GM21423 (cell line): ENCODE measurements around the gene KLHDC8B.

ENCODE experiments used
- ATAC-seq: cut with Tn5 transposase; IDR thresholded peaks from one replicate; pipeline ENCODE4 v1.9.1; 2021; ENCODE audit warnings: mild to moderate bottlenecking, moderate library complexity; ENCODE audit not compliant: unreplicated experiment

The KLHDC8B gene

DNA sequence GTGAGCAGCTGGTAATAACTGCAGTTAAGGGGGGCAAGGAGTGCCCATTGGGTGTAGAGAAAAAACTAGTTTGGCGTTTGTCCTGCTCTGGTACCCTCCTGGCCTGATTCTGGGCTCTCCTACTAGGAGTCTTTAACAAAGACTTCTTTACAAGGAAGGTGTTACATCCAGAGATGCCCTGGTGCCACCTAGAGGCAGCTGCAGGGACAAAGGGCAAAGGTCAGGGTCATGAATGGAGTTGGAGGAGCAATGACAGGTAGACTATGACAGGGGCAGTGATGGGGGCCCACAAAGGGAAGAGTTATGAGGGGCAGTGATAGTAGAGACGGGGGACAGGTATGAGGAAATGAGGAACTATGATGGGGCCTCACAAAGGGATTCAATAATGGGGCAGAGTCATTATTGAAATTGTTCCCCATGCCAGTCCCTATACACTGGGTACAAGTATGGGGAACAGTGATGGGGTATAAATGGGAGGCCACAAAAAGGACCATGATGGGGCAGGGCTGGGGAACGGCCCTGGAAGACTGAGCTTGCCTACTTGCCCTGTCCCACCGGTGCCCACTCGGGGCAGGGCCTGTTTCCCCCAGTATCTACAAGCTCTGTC, 13.2 kb upstream of the KLHDC8B start:
- ATAC-seq, result no peak

DNA sequence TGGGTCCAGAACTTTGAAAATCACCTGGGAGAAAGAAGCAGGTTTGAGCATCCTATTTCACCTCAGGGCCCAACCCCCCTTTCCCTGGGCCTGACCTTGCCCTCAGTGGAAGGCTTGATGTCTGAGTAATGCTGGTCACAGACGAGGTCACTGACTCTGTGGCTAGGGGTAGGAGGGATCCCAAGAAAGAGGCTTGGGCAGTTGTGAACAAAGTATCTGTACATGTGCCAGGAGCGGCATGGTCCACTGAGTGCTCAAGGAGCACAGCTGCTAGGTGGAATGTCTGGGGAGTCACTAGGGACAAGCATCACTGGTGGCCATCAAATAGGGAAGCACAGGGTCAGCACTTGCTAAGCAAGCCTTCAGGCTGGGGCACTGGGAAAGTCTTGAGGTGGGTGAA, 12.6 kb upstream of the KLHDC8B start:
- no peak for ATAC-seq

DNA sequence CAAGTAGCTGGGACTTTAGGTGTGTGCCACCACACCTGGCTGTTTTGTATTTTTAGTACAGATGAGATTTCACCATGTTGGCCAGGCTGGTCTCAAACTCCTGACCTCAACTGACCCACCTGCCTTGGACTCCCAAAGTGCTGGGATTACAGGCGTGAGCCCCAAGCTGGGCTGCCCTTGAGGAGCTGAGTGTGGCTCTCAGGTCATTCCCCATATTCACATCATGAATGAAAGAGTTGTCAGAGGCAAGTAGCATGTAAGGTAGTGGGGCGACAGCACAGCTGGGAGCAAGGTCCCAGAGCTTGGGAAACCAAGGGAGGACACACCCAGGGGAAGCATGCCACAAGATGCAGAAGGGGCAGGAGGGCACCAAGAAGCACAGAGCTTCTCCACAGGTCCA, 10.2 kb upstream of the KLHDC8B start:
- ATAC-seq, result no peak

DNA sequence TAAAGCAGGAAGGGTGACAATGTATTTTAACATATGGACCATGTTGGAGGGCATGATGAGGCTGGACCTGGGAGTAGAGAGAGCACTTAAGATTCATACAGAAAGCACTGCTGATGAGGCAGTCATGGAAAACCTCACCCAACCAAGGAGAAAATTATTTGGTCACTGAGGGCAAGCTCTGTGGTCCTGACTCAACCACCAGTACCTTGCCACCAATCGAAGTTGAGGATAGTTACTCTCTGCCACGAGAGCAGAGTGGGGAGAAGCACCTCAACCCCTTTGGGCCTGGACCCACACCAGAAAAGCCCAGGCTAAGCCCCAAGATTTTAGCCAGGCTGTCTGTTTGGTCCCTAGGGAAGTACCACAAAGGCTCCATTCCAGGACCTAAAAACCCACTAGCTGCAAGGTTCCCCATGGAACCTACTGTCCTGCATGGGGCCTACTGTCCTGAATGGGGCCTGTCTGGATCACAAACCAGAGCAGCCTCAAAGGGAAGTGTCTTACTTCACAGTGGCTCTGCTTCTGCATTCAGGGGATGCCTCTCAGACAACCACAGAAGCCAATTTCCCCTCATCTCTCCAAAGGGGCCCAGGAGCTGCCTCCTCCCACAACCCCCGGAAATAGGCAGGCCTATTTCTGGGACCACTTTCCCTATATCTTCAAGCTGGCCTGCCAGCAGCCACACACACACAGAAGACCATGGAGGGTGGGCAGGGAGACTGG, 9.4 kb upstream of the KLHDC8B start:
- no peak for ATAC-seq

DNA sequence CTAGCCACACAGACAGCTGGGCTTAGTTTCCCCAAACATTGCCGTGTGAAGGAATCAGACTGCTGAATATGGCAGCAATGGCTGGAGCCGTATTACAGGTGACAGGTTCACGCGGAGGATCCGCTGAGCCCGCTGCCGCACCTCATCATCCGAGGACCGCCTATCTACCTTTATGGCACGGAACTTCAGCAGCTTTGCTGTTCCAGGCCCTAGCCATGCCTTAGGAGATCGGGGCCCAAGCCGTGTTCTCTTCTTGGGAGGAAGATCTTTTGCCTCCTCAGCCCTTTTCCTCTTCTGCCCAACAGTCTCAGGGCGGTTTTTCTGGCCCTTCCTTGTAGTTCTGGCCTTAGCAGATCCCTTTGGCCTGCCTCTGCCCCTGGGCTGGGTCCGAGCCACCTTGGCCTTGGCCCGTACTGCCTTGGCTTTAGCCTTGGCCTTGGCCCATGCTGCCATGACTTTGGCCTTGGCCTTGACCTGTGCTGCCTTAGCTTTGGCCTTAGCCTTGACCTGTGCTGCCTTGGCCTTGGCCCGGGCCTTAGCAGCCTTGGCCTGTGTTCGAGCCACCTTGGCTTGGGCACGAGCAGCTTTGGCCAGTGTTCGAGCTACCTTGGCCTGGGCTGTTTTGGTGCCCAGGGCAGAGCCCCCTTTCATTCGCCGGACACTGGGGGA, 8.5 kb upstream of the KLHDC8B start:
- no peak for ATAC-seq

DNA sequence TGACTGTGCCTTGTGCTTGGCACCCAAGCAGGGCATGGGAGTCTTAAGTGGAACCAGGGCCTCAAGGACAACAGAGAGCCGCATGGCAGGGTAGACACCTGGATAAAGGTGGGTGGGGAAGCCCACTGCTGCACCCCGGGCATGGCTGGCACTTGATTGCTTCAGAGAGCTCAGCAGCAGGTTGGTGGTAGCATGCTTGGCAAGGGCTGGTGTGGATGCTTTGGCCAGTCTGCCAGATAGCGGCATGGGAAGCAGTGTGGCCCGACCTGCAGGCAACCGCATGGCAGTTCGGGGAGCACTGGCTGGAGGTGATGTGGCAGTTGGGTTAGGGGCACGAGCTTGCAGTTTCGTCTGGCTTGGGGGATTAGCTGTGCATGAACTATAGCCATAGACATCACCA, 7.8 kb upstream of the KLHDC8B start:
- ATAC-seq, result no peak

DNA sequence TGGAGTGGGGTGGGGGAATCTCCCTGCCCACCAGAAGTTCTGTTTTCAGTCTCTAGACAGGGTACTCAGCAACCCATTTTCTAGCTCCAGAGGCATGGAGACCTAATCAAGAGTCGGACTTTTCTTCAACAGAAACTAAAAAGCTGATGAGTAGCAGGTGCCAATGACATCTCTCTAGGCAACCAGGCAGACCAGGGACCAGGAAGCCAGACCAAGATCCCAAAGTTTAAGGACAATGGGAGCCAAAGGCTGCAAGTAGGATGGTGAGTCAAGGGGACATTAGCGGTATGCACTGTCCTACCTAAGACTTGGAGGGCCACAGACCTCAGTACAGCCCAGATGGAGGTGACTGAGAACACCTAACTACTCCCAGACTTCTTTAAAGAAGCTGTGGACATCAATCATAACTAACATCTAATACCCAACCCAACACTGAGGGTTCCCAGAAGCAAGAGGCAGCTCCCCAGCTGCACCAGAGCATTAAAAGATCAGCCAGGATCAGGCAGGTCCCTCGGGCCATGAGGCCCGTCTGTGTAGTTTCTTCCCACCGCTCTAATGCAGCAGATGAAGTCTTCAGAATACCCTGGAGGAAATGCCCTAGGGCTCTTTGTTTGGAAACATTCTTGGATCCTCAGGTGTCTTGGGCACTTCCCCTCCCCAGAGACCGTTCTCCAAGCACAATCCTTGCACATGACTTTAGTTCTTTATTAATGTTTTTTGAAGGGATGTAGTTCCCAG, 6.2 kb upstream of the KLHDC8B start:
- ATAC-seq, result no peak

DNA sequence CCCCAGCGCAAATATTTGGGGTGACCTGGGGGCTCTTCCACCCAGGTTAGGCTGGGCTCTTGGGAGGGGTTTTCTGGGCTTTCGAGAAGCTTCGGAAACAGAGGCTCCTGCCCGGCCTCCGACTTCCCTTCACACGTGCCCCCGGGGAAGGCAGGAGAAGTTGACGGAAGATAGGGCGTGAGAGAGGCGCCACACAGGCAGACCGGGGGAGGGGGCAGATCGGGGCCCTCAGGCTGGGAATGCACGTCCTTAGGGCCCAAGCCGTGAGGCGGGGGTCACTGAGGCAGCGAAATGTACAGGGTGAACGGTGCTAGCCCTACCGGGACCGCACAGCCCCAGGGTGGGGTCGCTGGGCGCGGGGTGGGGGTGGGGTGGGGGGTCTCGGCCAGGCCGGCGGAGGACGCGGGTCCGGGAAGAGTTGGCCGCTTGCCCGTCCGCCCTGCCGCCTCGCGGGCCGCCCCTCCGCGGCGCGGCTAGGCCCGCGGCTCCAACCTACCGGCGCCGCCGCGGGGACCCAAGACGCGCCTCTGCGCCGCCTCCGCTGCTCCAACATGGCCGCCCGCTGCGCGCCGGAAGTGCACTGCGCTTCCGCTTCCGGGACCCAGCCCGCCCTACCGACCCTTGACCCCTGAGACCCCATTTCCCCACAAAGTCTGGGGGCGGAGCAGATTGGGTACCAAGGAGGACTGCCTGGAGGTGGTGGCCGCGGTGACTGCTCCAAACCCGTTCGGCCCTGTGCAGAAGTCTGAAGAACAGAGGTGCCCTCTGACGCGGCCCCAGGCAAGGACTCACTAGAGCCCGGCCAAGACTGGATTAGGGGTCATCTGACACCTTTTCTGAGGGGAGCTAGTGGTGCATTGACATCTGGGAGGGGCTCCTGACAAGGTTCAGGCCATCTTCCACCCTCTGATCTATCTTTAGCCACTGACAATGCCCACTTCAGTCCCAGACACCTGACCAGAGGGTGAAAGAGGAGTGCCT, 5.3 kb upstream of the KLHDC8B start, which contains the start of gene CCDC71:
Gene CCDC71 (minus strand): TSS at position 561 of the 981 bp plus-strand sequence. CDS start 2,123 bp downstream, outside the sequence.
- ATAC-seq, result no peak

DNA sequence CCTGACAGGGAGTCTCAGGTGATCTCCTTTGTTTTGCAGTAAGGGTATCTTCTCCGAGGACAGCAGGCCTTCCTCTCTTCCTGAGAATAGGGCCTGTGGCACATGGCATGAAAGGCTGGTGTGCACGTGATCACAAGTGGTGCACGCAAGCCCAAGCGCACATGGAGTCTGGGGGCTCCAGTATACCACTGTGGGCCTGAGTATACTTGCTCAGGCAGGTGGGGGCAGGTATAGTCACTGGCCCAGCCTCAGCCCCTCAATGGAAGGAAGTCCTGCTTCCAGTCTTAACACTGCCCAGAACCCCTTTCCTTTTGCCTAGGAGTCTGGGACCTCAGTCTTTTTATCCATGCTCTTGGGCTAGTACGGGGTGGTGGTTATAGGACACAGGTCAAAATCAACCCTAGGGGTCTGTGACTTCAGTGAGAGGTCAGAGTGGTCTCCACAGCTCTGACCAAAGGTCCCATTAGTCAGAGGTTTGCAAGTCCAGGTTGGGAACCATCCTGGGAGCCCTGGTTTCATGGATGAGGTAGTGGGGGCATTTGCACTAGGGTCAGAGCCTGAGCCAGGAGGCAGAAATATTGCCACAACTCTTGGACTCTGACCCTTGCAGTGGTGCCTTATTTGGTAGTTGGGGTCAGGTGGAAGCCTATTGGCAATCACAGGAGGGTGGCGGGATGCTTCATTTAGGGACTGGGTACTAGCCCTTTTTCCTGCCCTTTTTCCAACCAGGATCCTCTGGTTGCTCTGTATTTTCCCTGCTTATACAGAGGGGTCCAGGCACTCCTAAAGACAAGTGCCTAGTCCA, 4.4 kb upstream of the KLHDC8B start:
- ATAC-seq, result no peak

DNA sequence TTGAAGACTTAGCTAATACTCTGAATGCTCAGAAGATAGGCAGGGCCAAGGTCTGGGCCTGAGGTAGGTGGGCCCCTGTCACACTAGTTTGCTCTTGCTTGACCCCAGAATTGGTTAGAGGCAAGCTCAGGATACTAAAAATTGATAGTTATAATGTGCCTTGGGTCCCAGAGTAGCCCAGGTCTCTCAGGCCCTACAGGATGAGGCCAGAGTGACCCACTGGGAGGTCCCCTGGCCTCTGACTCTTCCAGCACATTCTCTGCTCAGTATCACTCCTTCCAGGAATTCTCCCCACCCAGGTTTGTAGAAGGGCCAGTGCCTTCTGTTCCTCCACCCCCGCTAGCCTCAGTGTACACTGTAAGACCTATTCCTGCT, 667 bp upstream of the KLHDC8B start:
- ATAC-seq, result no peak

DNA sequence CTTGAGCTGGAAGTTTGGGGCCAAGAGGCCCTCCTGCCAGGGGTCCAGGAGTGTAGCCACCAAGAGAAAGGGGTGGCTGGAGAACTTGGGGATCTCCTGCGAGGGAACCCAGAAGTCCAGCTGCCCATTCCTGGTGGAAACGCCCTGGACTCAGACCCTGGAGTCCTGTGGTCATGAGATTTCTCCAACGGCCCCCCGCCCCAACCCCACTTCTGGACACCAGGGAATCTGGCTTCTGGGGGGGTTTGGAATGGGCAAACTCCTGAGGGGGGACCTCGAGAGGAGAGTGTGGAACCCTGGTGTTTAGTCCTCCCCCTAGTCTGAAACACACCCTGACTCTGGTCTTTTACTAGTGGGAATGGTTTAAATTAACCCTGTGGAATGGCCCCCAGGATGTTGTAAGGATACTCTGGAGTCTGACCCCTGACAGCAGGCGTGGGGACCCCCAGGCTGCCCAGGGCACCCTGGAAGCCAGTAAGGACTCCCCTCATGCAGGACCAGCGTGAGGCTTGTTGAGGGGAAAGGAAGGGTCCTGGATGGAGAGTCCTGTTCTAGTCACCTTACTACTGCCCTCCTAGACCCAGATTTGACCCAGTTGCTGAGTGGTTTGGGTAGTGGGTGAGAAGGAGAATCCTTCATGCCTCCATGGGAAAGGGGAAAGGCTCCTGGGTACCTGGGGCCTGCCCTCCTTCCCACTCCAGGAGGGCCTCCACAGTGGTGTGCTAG, 540 bp downstream of the KLHDC8B start:
- no peak for ATAC-seq

DNA sequence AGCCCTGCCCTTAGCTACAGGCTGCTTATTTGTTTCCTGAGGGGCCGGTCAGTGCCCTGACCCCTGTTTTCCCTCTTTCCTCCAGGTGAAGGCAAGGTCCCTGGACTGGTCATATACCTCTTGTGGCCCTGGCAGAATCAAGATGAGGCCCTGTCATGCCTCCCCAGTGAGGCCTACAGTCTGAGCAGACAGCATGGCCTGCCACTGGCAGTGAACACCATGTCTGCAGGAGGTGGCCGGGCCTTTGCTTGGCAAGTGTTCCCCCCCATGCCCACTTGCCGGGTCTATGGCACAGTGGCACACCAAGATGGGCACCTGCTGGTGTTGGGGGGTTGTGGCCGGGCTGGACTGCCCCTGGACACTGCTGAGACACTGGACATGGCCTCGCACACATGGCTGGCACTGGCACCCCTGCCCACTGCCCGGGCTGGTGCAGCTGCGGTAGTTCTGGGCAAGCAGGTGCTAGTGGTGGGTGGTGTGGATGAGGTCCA, 1.2 kb downstream of the KLHDC8B start:
- no peak for ATAC-seq

DNA sequence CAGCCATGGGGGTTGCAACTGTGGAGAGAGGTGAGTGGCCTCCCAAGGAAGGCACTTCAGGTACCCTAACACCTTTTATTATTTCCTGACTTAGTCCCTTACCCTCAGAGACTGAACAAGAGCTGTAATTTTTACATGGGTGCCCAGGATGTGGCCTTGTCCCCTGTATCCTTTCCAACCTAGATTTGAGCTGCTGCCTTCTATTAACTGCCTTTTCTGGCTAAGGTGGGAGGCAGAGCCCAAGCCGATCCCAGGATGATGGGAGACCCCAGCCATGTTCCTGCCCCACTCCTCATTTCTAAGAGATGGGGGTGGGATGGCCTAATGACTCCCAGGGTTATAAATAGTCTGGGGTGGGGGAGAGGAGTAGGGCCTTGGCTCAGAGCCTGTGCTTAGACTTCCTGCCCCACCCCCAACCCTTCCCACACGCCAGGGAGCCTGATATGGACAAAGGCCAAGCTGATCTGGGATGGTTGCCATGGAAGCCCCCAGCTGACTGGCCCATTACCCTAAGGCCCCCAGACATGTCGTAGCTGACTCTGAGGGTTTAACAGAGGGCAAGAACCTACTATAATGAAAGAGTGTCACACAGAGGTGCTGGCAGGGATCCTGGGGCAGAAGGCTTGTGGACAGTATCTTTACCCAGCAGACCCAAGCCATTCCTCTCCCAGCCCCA, 1.9 kb downstream of the KLHDC8B start:
- no peak for ATAC-seq

DNA sequence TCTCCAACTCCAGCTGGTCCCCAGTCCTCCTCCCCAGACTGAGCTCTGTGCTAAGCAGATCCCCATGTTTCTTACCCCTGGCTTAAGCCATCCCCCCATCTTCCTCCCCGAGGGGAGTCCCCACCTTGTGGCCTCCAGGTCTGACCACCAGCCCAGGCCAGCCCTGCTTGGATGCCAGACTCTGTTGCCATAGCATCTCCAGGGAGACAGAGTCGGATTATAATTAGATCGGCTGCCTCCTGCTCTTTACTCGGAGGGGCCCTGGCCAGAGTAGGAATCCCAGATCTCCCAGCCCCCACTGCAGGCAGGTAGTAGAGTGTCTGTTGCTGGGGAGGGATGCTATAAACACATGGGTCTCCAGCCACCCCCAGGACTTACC, 2.4 kb downstream of the KLHDC8B start:
- no peak for ATAC-seq

DNA sequence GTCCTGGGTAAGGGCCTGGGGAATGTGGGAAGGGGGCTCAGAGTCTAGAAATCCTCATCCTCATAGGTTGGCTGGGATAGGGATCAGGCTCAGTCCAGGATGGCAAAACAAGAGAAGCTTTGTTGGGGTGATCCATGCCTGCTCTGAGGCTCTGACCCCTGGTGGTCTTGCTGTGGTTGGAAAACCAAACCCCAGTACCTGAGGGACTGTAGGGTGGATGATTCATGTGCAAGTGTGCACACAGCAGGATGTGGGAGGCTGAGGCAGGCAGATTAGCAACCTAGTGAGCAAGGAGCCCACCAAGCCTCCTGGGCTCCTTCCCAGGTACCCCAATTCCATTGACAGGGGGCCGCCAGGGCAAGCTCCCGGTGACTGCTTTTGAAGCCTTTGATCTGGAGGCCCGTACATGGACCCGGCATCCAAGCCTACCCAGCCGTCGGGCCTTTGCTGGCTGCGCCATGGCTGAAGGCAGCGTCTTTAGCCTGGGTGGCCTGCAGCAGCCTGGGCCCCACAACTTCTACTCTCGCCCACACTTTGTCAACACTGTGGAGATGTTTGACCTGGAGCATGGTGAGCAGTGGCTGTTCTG, 3.1 kb downstream of the KLHDC8B start:
- no peak for ATAC-seq

DNA sequence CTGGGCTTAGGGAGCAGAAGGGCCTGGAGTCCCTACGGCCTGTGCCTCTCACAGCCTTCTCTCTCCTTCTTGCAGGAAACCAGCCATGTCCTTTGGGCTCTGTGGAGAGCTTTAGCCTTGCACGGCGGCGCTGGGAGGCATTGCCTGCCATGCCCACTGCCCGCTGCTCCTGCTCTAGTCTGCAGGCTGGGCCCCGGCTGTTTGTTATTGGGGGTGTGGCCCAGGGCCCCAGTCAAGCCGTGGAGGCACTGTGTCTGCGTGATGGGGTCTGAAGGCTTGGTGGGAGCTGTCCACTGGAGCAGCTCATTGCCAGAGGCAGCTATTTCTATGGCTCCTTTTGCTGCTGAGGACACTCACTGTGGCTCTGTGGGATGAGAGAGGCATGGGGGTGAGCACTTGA, 4.1 kb downstream of the KLHDC8B start:
- no peak for ATAC-seq

DNA sequence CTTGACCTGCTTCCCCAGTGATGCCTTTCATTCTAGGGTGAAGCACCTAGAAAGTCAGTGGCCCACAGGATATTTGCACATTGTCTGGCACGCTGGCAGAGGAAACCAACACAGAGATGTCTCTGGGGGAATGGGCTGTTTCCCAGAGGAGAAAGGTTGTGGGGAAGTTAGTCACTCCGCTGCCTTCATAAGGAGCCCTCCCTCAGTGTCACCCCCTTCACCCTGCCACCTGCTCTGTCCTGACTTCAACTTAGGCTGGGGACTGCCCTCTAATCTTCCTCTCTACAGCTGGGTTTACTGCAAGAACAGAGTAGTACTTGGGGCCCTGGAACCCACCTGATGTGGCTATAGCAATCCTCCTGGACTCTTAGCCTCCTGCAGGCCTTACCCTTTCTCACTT, 5.7 kb downstream of the KLHDC8B start:
- no peak for ATAC-seq

DNA sequence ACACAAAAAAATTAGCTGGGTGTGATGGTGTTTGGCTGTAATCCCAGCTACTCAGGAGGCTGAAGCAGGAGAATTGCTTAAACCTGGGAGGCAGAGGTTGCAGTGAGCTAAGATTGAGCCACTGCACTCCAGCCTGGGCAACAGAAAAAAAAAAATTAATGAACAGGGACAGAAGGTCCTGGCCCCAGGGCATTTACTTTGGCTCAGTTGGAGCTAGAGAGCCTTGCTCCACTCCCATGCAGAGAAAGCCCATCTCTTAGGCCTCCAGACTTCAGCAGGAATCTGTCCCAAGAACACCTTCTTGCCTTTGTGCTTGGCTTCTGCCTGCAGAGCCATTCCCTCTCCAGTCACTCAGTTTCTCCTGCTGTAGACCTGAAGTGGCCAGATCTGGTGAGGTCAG, 8.7 kb downstream of the KLHDC8B start:
- no peak for ATAC-seq
